ENCODE results near the gene A2ML1.

DNA sequence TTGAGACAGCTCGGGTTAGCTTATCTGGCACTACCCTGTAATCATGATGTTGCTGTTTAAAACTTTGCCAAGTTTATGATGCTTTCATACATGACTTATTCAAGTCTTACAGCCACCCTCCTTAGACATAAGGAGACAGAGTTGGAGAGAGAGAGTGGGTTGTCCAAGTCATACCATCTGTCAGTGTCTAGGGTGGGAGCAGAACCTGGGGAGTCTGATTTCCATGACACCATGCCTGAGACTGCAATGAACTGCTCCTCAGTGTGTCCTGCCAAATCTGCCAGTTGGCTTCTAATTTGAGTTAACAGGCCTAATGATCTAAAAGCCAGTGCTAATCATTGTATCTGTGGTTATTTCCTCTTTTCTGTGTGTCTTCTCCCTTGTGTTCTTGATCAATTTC is 48.2 kb downstream of the A2ML1 start:
- TF ChIP-seq, protein P1, sequence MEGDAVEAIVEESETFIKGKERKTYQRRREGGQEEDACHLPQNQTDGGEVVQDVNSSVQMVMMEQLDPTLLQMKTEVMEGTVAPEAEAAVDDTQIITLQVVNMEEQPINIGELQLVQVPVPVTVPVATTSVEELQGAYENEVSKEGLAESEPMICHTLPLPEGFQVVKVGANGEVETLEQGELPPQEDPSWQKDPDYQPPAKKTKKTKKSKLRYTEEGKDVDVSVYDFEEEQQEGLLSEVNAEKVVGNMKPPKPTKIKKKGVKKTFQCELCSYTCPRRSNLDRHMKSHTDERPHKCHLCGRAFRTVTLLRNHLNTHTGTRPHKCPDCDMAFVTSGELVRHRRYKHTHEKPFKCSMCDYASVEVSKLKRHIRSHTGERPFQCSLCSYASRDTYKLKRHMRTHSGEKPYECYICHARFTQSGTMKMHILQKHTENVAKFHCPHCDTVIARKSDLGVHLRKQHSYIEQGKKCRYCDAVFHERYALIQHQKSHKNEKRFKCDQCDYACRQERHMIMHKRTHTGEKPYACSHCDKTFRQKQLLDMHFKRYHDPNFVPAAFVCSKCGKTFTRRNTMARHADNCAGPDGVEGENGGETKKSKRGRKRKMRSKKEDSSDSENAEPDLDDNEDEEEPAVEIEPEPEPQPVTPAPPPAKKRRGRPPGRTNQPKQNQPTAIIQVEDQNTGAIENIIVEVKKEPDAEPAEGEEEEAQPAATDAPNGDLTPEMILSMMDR (conservative IDR thresholded peaks at IDR 0.05), result no peak
- no peak for TF ChIP-seq ZFX (IDR thresholded peaks at IDR 0.05)

Data from C4-2B (cell line).